Inferior parietal cortex (tissue), 1 donor: Measurements from ENCODE around the gene CYSTM1.
"Not testable (repeated sequence)": the region's sequence is repeated elsewhere in the genome, so short reads cannot be mapped to it uniquely, and the experiment has no call there.

Source experiments
- DNase-seq: peaks from one replicate; pipeline ENCODE4 v3.0.0-alpha.2; 2016; ENCODE audit errors: extremely low spot score

CYSTM1 gene

GRCh38 chr5:140150201-140150600 lies 24.8 kb upstream of the CYSTM1 start:
- no peak for DNase-seq

- DNase-seq = no peak
Measured at GRCh38 chr5:140151144-140152021, 23.6 kb upstream of the CYSTM1 start.

GRCh38 chr5:140152022-140152999 lies 22.7 kb upstream of the CYSTM1 start:
- no peak for DNase-seq

GRCh38 chr5:140153255-140153654 lies 21.7 kb upstream of the CYSTM1 start:
- no peak for DNase-seq

GRCh38 chr5:140153905-140154304 lies 21.1 kb upstream of the CYSTM1 start:
- no peak for DNase-seq

- DNase-seq = not testable (repeated sequence)
Measured at GRCh38 chr5:140154710-140155381, 20.1 kb upstream of the CYSTM1 start.

GRCh38 chr5:140157032-140157781 lies 17.8 kb upstream of the CYSTM1 start:
- DNase-seq = peak; percentile 94

GRCh38 chr5:140159014-140159927 lies 15.7 kb upstream of the CYSTM1 start:
- DNase-seq = no peak

GRCh38 chr5:140162275-140162674 lies 12.7 kb upstream of the CYSTM1 start:
- DNase-seq = no peak

GRCh38 chr5:140162781-140163180 lies 12.2 kb upstream of the CYSTM1 start:
- DNase-seq = no peak

- DNase-seq = no peak
Measured at GRCh38 chr5:140165101-140165922, 9.7 kb upstream of the CYSTM1 start.

GRCh38 chr5:140165923-140166270 lies 9.1 kb upstream of the CYSTM1 start:
- no peak for DNase-seq

- DNase-seq = peak; percentile 41
Measured at GRCh38 chr5:140166911-140167310, 8.1 kb upstream of the CYSTM1 start.

- no peak for DNase-seq
Measured at GRCh38 chr5:140168371-140168770, 6.6 kb upstream of the CYSTM1 start.

GRCh38 chr5:140169410-140169809 lies 5.6 kb upstream of the CYSTM1 start:
- DNase-seq = no peak

GRCh38 chr5:140172483-140172882 lies 2.5 kb upstream of the CYSTM1 start:
- no peak for DNase-seq

- no peak for DNase-seq
Measured at GRCh38 chr5:140174014-140174413, 974 bp upstream of the CYSTM1 start.

GRCh38 chr5:140175367-140176030 lies 511 bp downstream of the CYSTM1 start:
- no peak for DNase-seq

- DNase-seq = no peak
Measured at GRCh38 chr5:140176031-140176387, 1.0 kb downstream of the CYSTM1 start.
